ENCODE results near the gene TYK2. TPM values are rescaled to one million over a fixed set of nuclear protein-coding genes. Genes with fewer than 3 reads are reported as not detected.

TYK2 gene
- polyA plus RNA-seq, 3 donors from 2014 or later, result 33.6 to 105 (median 40.6) TPM

- peak; percentile 96 to 97 (median 97) for DNase-seq
- Mint-ChIP-seq H3K27me3 (ENCODE audit: low read depth in 3 of 3) (peaks cover 4 to 8% (median 6%) of the 10 kb centered on the region in 3 donors), H3K9me3 (no peaks in the 10 kb centered on the region), H3K4me1 (peaks cover 29 to 35% of the 10 kb centered on the region in 2 donors), H3K27ac (peak within 1 kb of the TSS; percentile 87 to 96 (median 94)), H3K36me3 (peaks cover 0 to 4% (median 0%) of the 10 kb centered on the region in 3 donors), H3K4me3 (peak within 1 kb of the TSS; percentile 94 to 97 (median 95))
Observed at GRCh38 chr19:10332965-10333757, 47.2 kb downstream of the TYK2 start, which contains the start of gene RAVER1. Gene RAVER1 (minus strand): TSS chr19:10333529. CDS start chr19:10333507, 22 bp downstream.

- no peak for DNase-seq
- Mint-ChIP-seq H3K4me1 (peaks cover 27 to 34% of the 10 kb centered on the region in 2 donors), H3K9me3 (no peaks in the 10 kb centered on the region), H3K4me3 (peak overlapping the region; percentile 94 to 97 (median 95)), H3K36me3 (peaks cover 0 to 10% (median 0%) of the 10 kb centered on the region in 3 donors), H3K27ac (peak overlapping the region; percentile 87 to 96 (median 94)), H3K27me3 (ENCODE audit: low read depth in 3 of 3) (peaks cover 4 to 8% (median 6%) of the 10 kb centered on the region in 3 donors)
Observed at GRCh38 chr19:10332158-10332964, 48.0 kb downstream of the TYK2 start.

GRCh38 chr19:10329555-10329954 lies 50.8 kb downstream of the TYK2 start:
- Mint-ChIP-seq H3K27ac (no peak overlapping the region), H3K27me3 (ENCODE audit: low read depth in 3 of 3) (peaks cover 4 to 9% (median 4%) of the 10 kb centered on the region in 3 donors), H3K4me3 (no peak overlapping the region), H3K9me3 (no peaks in the 10 kb centered on the region), H3K36me3 (peaks cover 0 to 10% (median 0%) of the 10 kb centered on the region in 3 donors), H3K4me1 (peaks cover 26 to 34% of the 10 kb centered on the region in 2 donors)
- no peak for DNase-seq

- no peak overlapping the region for H3K27ac Mint-ChIP-seq
- no peak overlapping the region for H3K4me3 Mint-ChIP-seq
- H3K9me3 Mint-ChIP-seq, result no peaks in the 10 kb centered on the region
- peaks cover 21 to 28% of the 10 kb centered on the region in 2 donors for H3K4me1 Mint-ChIP-seq
- peaks cover 4 to 11% (median 4%) of the 10 kb centered on the region in 3 donors for H3K27me3 Mint-ChIP-seq (ENCODE audit: low read depth in 3 of 3)
- no peak for DNase-seq
- peaks cover 0 to 10% (median 0%) of the 10 kb centered on the region in 3 donors for H3K36me3 Mint-ChIP-seq
Observed at GRCh38 chr19:10328558-10329429, 51.6 kb downstream of the TYK2 start.

- no peak for DNase-seq
- no peak overlapping the region for H3K4me3 Mint-ChIP-seq
- H3K27me3 Mint-ChIP-seq (ENCODE audit: low read depth in 3 of 3), result peaks cover 1 to 4% (median 3%) of the 10 kb centered on the region in 3 donors
- peaks cover 12 to 19% of the 10 kb centered on the region in 2 donors for H3K4me1 Mint-ChIP-seq
- H3K27ac Mint-ChIP-seq, result no peak overlapping the region
- H3K36me3 Mint-ChIP-seq, result peaks cover 0 to 7% (median 0%) of the 10 kb centered on the region in 3 donors
- no peaks in the 10 kb centered on the region for H3K9me3 Mint-ChIP-seq
Observed at GRCh38 chr19:10327793-10328192, 52.6 kb downstream of the TYK2 start.

GRCh38 chr19:10325732-10326131 lies 54.6 kb downstream of the TYK2 start:
- Mint-ChIP-seq H3K4me1 (peaks cover 1 to 7% of the 10 kb centered on the region in 2 donors), H3K27me3 (ENCODE audit: low read depth in 3 of 3) (peaks cover 0 to 3% (median 2%) of the 10 kb centered on the region in 3 donors), H3K4me3 (no peak overlapping the region), H3K27ac (no peak overlapping the region), H3K9me3 (no peaks in the 10 kb centered on the region), H3K36me3 (peaks cover 5 to 13% (median 5%) of the 10 kb centered on the region in 3 donors)
- DNase-seq, result no peak

- Mint-ChIP-seq H3K27me3 (ENCODE audit: low read depth in 3 of 3) (peaks cover 1 to 5% (median 2%) of the 10 kb centered on the region in 3 donors), H3K36me3 (peaks cover 9 to 13% (median 10%) of the 10 kb centered on the region in 3 donors), H3K27ac (peak overlapping the region in 2 of 6 donors; percentile 0 to 11), H3K4me3 (no peak overlapping the region), H3K4me1 (no peaks in the 10 kb centered on the region), H3K9me3 (no peaks in the 10 kb centered on the region)
- DNase-seq, result no peak
Observed at GRCh38 chr19:10321874-10322835, 58.2 kb downstream of the TYK2 start.

GRCh38 chr19:10321417-10321797 lies 59.0 kb downstream of the TYK2 start:
- Mint-ChIP-seq H3K4me1 (peaks cover 0 to under 1% of the 10 kb centered on the region in 2 donors), H3K27ac (no peak overlapping the region), H3K9me3 (no peaks in the 10 kb centered on the region)

GRCh38 chr19:10320602-10321416 lies 59.6 kb downstream of the TYK2 start:
- H3K9me3 Mint-ChIP-seq, result no peaks in the 10 kb centered on the region
- H3K4me1 Mint-ChIP-seq, result peaks cover 4 to 6% of the 10 kb centered on the region in 2 donors
- peaks cover 9 to 13% (median 10%) of the 10 kb centered on the region in 3 donors for H3K36me3 Mint-ChIP-seq
- no peak overlapping the region for H3K4me3 Mint-ChIP-seq
- no peak for DNase-seq
- H3K27ac Mint-ChIP-seq, result no peak overlapping the region
- peaks cover 4 to 6% (median 5%) of the 10 kb centered on the region in 3 donors for H3K27me3 Mint-ChIP-seq (ENCODE audit: low read depth in 3 of 3)

More at GRCh38 chr19:10321417-10321797, 59.0 kb downstream of the TYK2 start:
- H3K36me3 Mint-ChIP-seq, result peaks cover 9 to 13% (median 10%) of the 10 kb centered on the region in 3 donors
- H3K27me3 Mint-ChIP-seq (ENCODE audit: low read depth in 3 of 3), result peaks cover 1 to 6% (median 2%) of the 10 kb centered on the region in 3 donors
- no peak for DNase-seq
- H3K4me3 Mint-ChIP-seq, result no peak overlapping the region

GRCh38 chr19:10318807-10319682 lies 61.3 kb downstream of the TYK2 start:
- Mint-ChIP-seq H3K4me1 (peaks cover 17 to 20% of the 10 kb centered on the region in 2 donors), H3K4me3 (no peak overlapping the region), H3K27me3 (ENCODE audit: low read depth in 3 of 3) (peaks cover 3 to 6% (median 4%) of the 10 kb centered on the region in 3 donors), H3K27ac (no peak overlapping the region), H3K36me3 (peaks cover 9 to 13% (median 10%) of the 10 kb centered on the region in 3 donors), H3K9me3 (no peaks in the 10 kb centered on the region)
- no peak for DNase-seq
